GM18951 (cell line): Measurements from ENCODE around the gene CTNNA3.

Experiments used
- POLR2A ChIP-seq: IDR thresholded peaks from 4 replicates; pipeline ENCODE4 v1.6.1; 2011; ENCODE audit warnings: mild to moderate bottlenecking; ENCODE audit not compliant: insufficient read length, insufficient read depth; ENCODE audit errors: extremely low read depth
- in situ Hi-C: fragments of 300-500 bp; cut with MboI; formaldehyde crosslinking; loops from one replicate; pipeline ENCODE4 v1.12.0; 2022; ENCODE audit warnings: low sequenced_read_pairs, mixed read lengths, inconsistent platforms; ENCODE audit not compliant: unreplicated experiment

CTNNA3 gene

GRCh38 chr10:66809402-66809801 is 886.6 kb downstream of the CTNNA3 start:
- TF ChIP-seq POLR2A, result no peak
- in situ Hi-C loops, result no loop called here

GRCh38 chr10:66805612-66806011 is 890.4 kb downstream of the CTNNA3 start:
- TF ChIP-seq POLR2A, result no peak
- in situ Hi-C loops, result no loop called here

- in situ Hi-C loops, result no loop called here
- no peak for TF ChIP-seq POLR2A
Observed at GRCh38 chr10:66804962-66805361, 891.0 kb downstream of the CTNNA3 start.

- in situ Hi-C loops, result no loop called here
- no peak for TF ChIP-seq POLR2A
Observed at GRCh38 chr10:66803174-66803573, 892.8 kb downstream of the CTNNA3 start.

- in situ Hi-C loops, result no loop called here
- no peak for TF ChIP-seq POLR2A
Observed at GRCh38 chr10:66799474-66799873, 896.5 kb downstream of the CTNNA3 start.

- no peak for TF ChIP-seq POLR2A
- in situ Hi-C loops, result no loop called here
Observed at GRCh38 chr10:66795866-66796265, 900.1 kb downstream of the CTNNA3 start.

GRCh38 chr10:66792441-66792840 is 903.6 kb downstream of the CTNNA3 start:
- TF ChIP-seq POLR2A, result no peak
- in situ Hi-C loops, result no loop called here

GRCh38 chr10:66788178-66788987 is 907.6 kb downstream of the CTNNA3 start:
- in situ Hi-C loops, result no loop called here
- TF ChIP-seq POLR2A, result no peak

- TF ChIP-seq POLR2A, result no peak
- in situ Hi-C loops, result no loop called here
Observed at GRCh38 chr10:66786709-66787108, 909.3 kb downstream of the CTNNA3 start.

- in situ Hi-C loops, result no loop called here
- no peak for TF ChIP-seq POLR2A
Observed at GRCh38 chr10:66784770-66785169, 911.2 kb downstream of the CTNNA3 start.

- in situ Hi-C loops, result no loop called here
- no peak for TF ChIP-seq POLR2A
Observed at GRCh38 chr10:66783316-66783715, 912.7 kb downstream of the CTNNA3 start.

GRCh38 chr10:66782776-66783175 is 913.2 kb downstream of the CTNNA3 start:
- TF ChIP-seq POLR2A, result no peak
- in situ Hi-C loops, result no loop called here

- in situ Hi-C loops, result no loop called here
- no peak for TF ChIP-seq POLR2A
Observed at GRCh38 chr10:66782144-66782543, 913.9 kb downstream of the CTNNA3 start.

- in situ Hi-C loops, result no loop called here
- no peak for TF ChIP-seq POLR2A
Observed at GRCh38 chr10:66780796-66781195, 915.2 kb downstream of the CTNNA3 start.
